Hepatocyte (in vitro differentiated cells): ENCODE results near the gene CMTM8.

ENCODE experiments used
- EZH2 ChIP-seq: fragments of 200-600 bp; sonication (generic); IDR thresholded peaks from 2 replicates; pipeline ENCODE4 v1.6.1; 2016; ENCODE audit warnings: antibody characterized with exemption, mild to moderate bottlenecking, borderline replicate concordance
- EZH2phosphoT487 ChIP-seq: fragments of 200-600 bp; sonication (generic); IDR thresholded peaks from one replicate; pipeline ENCODE4 v1.6.1; 2018; ENCODE audit warnings: antibody characterized with exemption, mild to moderate bottlenecking, low read depth, moderate library complexity; ENCODE audit not compliant: unreplicated experiment, severe bottlenecking
- TF ChIP-seq, protein P1 (sequence below): fragments of 200-600 bp; sonication (generic); IDR thresholded peaks from 2 replicates; pipeline ENCODE4 v1.5.1; 2016; ENCODE audit warnings: antibody characterized with exemption, mild to moderate bottlenecking; ENCODE audit not compliant: poor library complexity

- TF ChIP-seq, protein P1, sequence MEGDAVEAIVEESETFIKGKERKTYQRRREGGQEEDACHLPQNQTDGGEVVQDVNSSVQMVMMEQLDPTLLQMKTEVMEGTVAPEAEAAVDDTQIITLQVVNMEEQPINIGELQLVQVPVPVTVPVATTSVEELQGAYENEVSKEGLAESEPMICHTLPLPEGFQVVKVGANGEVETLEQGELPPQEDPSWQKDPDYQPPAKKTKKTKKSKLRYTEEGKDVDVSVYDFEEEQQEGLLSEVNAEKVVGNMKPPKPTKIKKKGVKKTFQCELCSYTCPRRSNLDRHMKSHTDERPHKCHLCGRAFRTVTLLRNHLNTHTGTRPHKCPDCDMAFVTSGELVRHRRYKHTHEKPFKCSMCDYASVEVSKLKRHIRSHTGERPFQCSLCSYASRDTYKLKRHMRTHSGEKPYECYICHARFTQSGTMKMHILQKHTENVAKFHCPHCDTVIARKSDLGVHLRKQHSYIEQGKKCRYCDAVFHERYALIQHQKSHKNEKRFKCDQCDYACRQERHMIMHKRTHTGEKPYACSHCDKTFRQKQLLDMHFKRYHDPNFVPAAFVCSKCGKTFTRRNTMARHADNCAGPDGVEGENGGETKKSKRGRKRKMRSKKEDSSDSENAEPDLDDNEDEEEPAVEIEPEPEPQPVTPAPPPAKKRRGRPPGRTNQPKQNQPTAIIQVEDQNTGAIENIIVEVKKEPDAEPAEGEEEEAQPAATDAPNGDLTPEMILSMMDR = no peak
- TF ChIP-seq EZH2 = no peak
- TF ChIP-seq EZH2phosphoT487 = no peak
Observed at GRCh38 chr3:32280262-32280910, 41.9 kb downstream of the CMTM8 start.
